Measurements from ENCODE around the gene GPRC5B. TPM values are rescaled to one million over a fixed set of nuclear protein-coding genes. Genes with fewer than 3 reads are reported as not detected.

The GPRC5B gene
- total and polyA plus RNA-seq, 4 donors, result 6.8 to 21.2 (median 9.5) TPM

DNA sequence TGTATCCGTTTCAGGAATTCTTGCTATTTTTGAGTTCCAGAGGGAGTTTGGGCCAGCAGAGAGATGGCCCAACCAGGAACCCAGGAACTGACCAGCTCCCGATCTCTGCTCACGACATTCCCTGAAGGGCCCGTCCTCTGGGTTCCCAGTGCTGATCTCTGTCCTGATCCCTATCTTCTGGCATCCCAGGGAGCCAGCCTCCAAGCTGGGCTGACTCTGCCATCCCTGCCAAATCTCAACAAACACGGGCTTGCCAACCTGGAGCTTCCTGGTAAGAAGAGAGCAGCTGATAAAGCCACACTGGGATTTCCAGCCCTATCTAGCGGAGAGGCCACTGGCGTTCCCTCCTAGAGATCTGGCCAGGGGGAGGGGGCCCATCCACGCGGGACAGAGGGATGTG lies 16.2 kb downstream of the GPRC5B start:
- H3K4me1 ChIP-seq (ENCODE audit: control insufficient read depth in 5 of 5, insufficient read depth in 5 of 5, low read length in 5 of 5), result peaks cover 0 to 7% (median 0%) of the 10 kb centered on the region in 5 donors
- DNase-seq (no peak), ATAC-seq (ENCODE audit: insufficient read depth, low FRiP score) (no peak)
- H3K4me3 ChIP-seq, result no peak overlapping the region
- TF ChIP-seq, protein P1, sequence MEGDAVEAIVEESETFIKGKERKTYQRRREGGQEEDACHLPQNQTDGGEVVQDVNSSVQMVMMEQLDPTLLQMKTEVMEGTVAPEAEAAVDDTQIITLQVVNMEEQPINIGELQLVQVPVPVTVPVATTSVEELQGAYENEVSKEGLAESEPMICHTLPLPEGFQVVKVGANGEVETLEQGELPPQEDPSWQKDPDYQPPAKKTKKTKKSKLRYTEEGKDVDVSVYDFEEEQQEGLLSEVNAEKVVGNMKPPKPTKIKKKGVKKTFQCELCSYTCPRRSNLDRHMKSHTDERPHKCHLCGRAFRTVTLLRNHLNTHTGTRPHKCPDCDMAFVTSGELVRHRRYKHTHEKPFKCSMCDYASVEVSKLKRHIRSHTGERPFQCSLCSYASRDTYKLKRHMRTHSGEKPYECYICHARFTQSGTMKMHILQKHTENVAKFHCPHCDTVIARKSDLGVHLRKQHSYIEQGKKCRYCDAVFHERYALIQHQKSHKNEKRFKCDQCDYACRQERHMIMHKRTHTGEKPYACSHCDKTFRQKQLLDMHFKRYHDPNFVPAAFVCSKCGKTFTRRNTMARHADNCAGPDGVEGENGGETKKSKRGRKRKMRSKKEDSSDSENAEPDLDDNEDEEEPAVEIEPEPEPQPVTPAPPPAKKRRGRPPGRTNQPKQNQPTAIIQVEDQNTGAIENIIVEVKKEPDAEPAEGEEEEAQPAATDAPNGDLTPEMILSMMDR (IDR thresholded peaks at IDR 0.05; ENCODE audit: control extremely low read depth, extremely low read depth), result no peak
- H3K27ac ChIP-seq (ENCODE audit: low read depth in 1 of 2, low read length in 1 of 2), result no peak overlapping the region
- H3K36me3 ChIP-seq (ENCODE audit: control insufficient read depth in 4 of 4, insufficient read depth in 4 of 4, low read length in 4 of 4), result peaks cover 4 to 16% (median 9%) of the 10 kb centered on the region in 4 donors
- 82 to 92% methylated on average over 9 of the region's 9 CpGs for WGBS, 2 donors
- H3K27me3 ChIP-seq (ENCODE audit: control insufficient read depth in 3 of 3, insufficient read depth in 3 of 3, low read length in 2 of 3), result no peaks in the 10 kb centered on the region
- H3K9ac ChIP-seq (ENCODE audit: insufficient read depth in 1 of 2, low read length in 2 of 2), result no peak overlapping the region
- peaks cover 0 to 6% (median 0%) of the 10 kb centered on the region in 4 donors for H3K9me3 ChIP-seq (ENCODE audit: control insufficient read depth in 4 of 4, insufficient read depth in 3 of 4, low read length in 3 of 4)

DNA sequence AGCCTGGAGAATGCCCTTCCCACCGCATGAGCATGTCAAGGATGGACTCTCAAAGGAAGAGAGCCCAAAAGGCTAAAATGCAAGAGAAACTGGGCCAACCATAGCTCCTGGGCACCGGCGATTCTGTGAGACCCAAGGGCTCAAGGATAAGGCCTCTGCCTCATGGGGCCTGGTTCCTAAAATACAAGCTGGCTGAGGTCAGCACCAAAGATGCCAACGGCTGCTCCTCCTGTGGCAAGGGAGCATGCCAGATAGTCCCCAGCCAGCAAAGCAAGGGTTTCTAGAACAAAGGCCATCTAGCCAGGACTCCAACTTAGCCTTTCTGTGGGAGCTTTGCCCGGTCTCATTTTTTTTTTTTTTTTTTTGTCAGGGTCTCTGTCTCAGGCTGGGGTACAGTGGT lies 20.1 kb downstream of the GPRC5B start:
- ATAC-seq (ENCODE audit: insufficient read depth, low FRiP score), result no peak

DNA sequence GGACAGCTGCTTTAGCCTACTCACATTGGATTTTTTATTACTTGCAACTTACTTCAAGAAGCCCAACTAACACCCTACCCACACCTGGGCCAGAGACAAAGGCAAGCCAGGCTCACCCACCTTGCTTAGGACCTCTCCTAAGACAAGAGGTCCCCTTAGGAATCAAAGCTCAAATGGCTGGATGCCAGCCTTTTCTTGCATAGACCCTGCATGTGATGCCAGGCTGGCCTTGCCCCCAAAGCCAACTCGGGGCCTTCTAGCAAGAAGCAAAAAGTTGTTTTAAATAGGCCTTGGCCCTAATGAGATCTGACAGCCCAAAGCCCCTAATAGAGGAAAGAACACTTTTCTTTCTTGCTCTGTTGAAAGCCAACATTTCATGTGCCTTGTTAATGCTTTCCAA lies 20.7 kb downstream of the GPRC5B start:
- Histone ChIP-seq H3K27me3 (ENCODE audit: control insufficient read depth in 3 of 3, insufficient read depth in 3 of 3, low read length in 2 of 3) (no peaks in the 10 kb centered on the region), H3K9me3 (ENCODE audit: control insufficient read depth in 4 of 4, insufficient read depth in 3 of 4, low read length in 3 of 4) (no peaks in the 10 kb centered on the region), H3K27ac (ENCODE audit: low read depth in 1 of 2, low read length in 1 of 2) (no peak overlapping the region), H3K9ac (ENCODE audit: insufficient read depth in 1 of 2, low read length in 2 of 2) (no peak overlapping the region), H3K36me3 (ENCODE audit: control insufficient read depth in 4 of 4, insufficient read depth in 4 of 4, low read length in 4 of 4) (peaks cover 2 to 19% (median 7%) of the 10 kb centered on the region in 4 donors), H3K4me1 (ENCODE audit: control insufficient read depth in 5 of 5, insufficient read depth in 5 of 5, low read length in 5 of 5) (peaks cover 0 to 7% (median 0%) of the 10 kb centered on the region in 5 donors), H3K4me3 (no peak overlapping the region)
- no peak for ATAC-seq (ENCODE audit: insufficient read depth, low FRiP score)
- 81 to 94% methylated on average over 1 of the region's 1 CpG for WGBS, 2 donors
- no peak for DNase-seq
- TF ChIP-seq, protein P1 (IDR thresholded peaks at IDR 0.05; ENCODE audit: control extremely low read depth, extremely low read depth), result no peak

More for the DNA sequence above, 20.1 kb downstream of the GPRC5B start:
- Histone ChIP-seq H3K27me3 (ENCODE audit: control insufficient read depth in 3 of 3, insufficient read depth in 3 of 3, low read length in 2 of 3) (no peaks in the 10 kb centered on the region), H3K36me3 (ENCODE audit: control insufficient read depth in 4 of 4, insufficient read depth in 4 of 4, low read length in 4 of 4) (peaks cover 2 to 14% (median 7%) of the 10 kb centered on the region in 4 donors), H3K9ac (ENCODE audit: insufficient read depth in 1 of 2, low read length in 2 of 2) (no peak overlapping the region), H3K9me3 (ENCODE audit: control insufficient read depth in 4 of 4, insufficient read depth in 3 of 4, low read length in 3 of 4) (no peaks in the 10 kb centered on the region), H3K4me1 (ENCODE audit: control insufficient read depth in 5 of 5, insufficient read depth in 5 of 5, low read length in 5 of 5) (peaks cover 0 to 7% (median 0%) of the 10 kb centered on the region in 5 donors), H3K4me3 (no peak overlapping the region), H3K27ac (ENCODE audit: low read depth in 1 of 2, low read length in 1 of 2) (no peak overlapping the region)
- TF ChIP-seq, protein P1 (IDR thresholded peaks at IDR 0.05; ENCODE audit: control extremely low read depth, extremely low read depth), result no peak
- 92% methylated on average over 5 of the region's 5 CpGs for WGBS, 2 donors
- no peak for DNase-seq

DNA sequence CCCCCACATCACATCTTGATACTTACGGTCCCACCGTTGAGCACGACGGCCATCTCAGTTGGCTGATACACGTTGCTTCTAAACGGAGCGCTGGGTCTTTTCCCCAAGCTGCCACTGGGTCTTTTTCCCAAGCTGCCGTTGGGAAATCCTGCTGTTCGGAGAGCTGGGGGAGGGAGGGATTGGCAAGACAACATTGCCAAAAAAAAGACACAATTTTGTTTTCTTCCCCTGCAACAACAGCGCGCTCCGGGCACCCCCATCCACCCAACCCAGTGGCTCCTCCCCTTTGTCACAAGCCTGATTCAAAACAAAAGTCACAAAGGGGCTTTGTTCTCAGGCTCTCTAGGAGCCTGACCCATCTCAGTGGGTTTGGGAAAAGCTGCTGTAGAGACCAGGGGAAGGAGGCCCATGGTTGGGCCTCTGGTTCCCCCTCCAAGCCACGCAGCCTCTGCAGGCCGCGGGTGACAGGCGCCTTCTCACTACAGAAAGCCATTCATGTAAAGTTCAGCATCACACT lies 22.8 kb downstream of the GPRC5B start:
- no peak for ATAC-seq (ENCODE audit: insufficient read depth, low FRiP score)
- TF ChIP-seq, protein P1 (IDR thresholded peaks at IDR 0.05; ENCODE audit: control extremely low read depth, extremely low read depth), result no peak
- DNase-seq, result peak in 2 of 3 donors; percentile 44 to 47
- Histone ChIP-seq H3K27me3 (ENCODE audit: control insufficient read depth in 3 of 3, insufficient read depth in 3 of 3, low read length in 2 of 3) (no peaks in the 10 kb centered on the region), H3K36me3 (ENCODE audit: control insufficient read depth in 4 of 4, insufficient read depth in 4 of 4, low read length in 4 of 4) (peaks cover 3 to 27% (median 7%) of the 10 kb centered on the region in 4 donors), H3K27ac (ENCODE audit: low read depth in 1 of 2, low read length in 1 of 2) (no peak overlapping the region), H3K9ac (ENCODE audit: insufficient read depth in 1 of 2, low read length in 2 of 2) (no peak overlapping the region), H3K4me3 (no peak overlapping the region), H3K9me3 (ENCODE audit: control insufficient read depth in 4 of 4, insufficient read depth in 3 of 4, low read length in 3 of 4) (no peaks in the 10 kb centered on the region), H3K4me1 (ENCODE audit: control insufficient read depth in 5 of 5, insufficient read depth in 5 of 5, low read length in 5 of 5) (peaks cover 0 to 3% (median 0%) of the 10 kb centered on the region in 5 donors)
- 85 to 87% methylated on average over 16 of the region's 16 CpGs for WGBS, 2 donors

Measured in lung (tissue), 12 donors.